ENCODE results near the gene FSCN2.

DNA sequence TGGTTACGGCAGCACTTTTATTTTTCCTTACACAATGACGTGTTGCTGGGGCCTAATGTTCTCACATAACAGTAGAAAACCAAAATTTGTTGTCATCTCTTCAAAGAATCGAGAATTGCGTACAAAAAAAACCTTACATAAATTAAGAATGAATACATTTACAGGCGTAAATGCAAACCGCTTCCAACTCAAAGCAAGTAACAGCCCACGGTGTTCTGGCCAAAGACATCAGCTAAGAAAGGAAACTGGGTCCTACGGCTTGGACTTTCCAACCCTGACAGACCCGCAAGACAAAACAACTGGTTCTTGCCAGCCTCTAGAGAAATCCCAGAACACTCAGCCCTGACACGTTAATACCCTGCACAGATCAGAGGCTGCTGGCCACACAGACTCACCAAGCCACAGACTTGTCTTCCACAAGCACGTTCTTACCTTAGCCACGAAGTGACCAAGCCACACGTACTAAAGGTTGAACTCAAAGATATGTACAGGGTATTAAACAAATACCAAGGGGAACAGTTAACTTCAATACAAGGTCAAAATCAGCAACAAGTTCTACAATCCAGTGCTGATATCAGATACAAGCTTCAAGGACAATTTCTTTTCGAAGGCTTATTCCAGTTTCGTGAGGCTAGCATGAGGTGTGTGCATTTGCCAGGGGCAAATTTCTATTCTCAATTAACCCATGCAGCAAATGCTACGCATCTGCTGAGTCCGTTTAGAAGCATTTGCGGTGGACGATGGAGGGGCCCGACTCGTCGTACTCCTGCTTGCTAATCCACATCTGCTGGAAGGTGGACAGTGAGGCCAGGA is 18.0 kb upstream of the FSCN2 start:
- TF ChIP-seq CTCF (conservative IDR thresholded peaks at IDR 0.05; ENCODE audit: low read depth in 2 of 2): no peak
- TF ChIP-seq POLR2AphosphoS5 (IDR thresholded peaks at IDR 0.05; ENCODE audit: low read depth): 0 out of 2 replicates have a peak, but pooled peaks have one; percentile 25
- TF ChIP-seq EZH2 (IDR thresholded peaks at IDR 0.05; ENCODE audit: low read depth, unreplicated experiment): no peak
- TF ChIP-seq, protein P1, sequence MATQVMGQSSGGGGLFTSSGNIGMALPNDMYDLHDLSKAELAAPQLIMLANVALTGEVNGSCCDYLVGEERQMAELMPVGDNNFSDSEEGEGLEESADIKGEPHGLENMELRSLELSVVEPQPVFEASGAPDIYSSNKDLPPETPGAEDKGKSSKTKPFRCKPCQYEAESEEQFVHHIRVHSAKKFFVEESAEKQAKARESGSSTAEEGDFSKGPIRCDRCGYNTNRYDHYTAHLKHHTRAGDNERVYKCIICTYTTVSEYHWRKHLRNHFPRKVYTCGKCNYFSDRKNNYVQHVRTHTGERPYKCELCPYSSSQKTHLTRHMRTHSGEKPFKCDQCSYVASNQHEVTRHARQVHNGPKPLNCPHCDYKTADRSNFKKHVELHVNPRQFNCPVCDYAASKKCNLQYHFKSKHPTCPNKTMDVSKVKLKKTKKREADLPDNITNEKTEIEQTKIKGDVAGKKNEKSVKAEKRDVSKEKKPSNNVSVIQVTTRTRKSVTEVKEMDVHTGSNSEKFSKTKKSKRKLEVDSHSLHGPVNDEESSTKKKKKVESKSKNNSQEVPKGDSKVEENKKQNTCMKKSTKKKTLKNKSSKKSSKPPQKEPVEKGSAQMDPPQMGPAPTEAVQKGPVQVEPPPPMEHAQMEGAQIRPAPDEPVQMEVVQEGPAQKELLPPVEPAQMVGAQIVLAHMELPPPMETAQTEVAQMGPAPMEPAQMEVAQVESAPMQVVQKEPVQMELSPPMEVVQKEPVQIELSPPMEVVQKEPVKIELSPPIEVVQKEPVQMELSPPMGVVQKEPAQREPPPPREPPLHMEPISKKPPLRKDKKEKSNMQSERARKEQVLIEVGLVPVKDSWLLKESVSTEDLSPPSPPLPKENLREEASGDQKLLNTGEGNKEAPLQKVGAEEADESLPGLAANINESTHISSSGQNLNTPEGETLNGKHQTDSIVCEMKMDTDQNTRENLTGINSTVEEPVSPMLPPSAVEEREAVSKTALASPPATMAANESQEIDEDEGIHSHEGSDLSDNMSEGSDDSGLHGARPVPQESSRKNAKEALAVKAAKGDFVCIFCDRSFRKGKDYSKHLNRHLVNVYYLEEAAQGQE (IDR thresholded peaks at IDR 0.05; ENCODE audit: unreplicated experiment): no peak
- no peak for TF ChIP-seq JUNB (IDR thresholded peaks at IDR 0.05; ENCODE audit: unreplicated experiment)
- no peak for TF ChIP-seq EZH2phosphoT487 (IDR thresholded peaks at IDR 0.05; ENCODE audit: unreplicated experiment)
- no peak for TF ChIP-seq CREB1 (CRISPR knock-in tag; IDR thresholded peaks at IDR 0.05; ENCODE audit: low read depth)
